Liver (tissue), 9 donors: Measurements from ENCODE around the gene TNS4. TPM values are rescaled to one million over a fixed set of nuclear protein-coding genes. Genes with fewer than 3 reads are reported as not detected.

Experiments used
- DNase-seq: peaks from one replicate; pipeline ENCODE4 v3.0.0-alpha.2; 2017; ENCODE audit warnings: low spot score
- H3K27ac ChIP-seq, 2 donors: one replicate each; pipeline ENCODE4 v1.7.0; 2013; ENCODE audit warnings: inconsistent platforms in 2 of 2, low read length in 2 of 2, control low read depth in 1 of 2, low read depth in 1 of 2, mild to moderate bottlenecking in 1 of 2
- H3K27me3 ChIP-seq, 4 donors: one replicate each; pipeline versions ENCODE4 v1.6.1 to v1.7.0; 2013; ENCODE audit warnings: low read length in 3 of 4, inconsistent platforms in 1 of 4, mild to moderate bottlenecking in 1 of 4, moderate library complexity in 1 of 4; ENCODE audit not compliant: control insufficient read depth in 4 of 4, insufficient read depth in 4 of 4
- H3K36me3 ChIP-seq, 4 donors: one replicate each; pipeline versions ENCODE4 v1.6.1 to v1.7.0; 2013; ENCODE audit warnings: low read length in 3 of 4, mild to moderate bottlenecking in 3 of 4, low read depth in 1 of 4, moderate library complexity in 1 of 4; ENCODE audit not compliant: control insufficient read depth in 4 of 4, insufficient read depth in 3 of 4
- H3K4me1 ChIP-seq, 4 donors: one replicate each; pipeline versions ENCODE4 v1.6.1 to v1.7.0; 2013; ENCODE audit warnings: low read length in 3 of 4, mild to moderate bottlenecking in 3 of 4, moderate library complexity in 1 of 4; ENCODE audit not compliant: control insufficient read depth in 4 of 4, insufficient read depth in 4 of 4
- H3K4me3 ChIP-seq, 3 donors: one replicate each; pipeline versions ENCODE4 v1.6.1 to v1.7.0; 2013; ENCODE audit warnings: low read length in 3 of 3, control low read depth in 1 of 3, low read depth in 1 of 3, mild to moderate bottlenecking in 1 of 3
- H3K9ac ChIP-seq, 2 donors: one replicate each; pipeline ENCODE4 v1.7.0; 2013; ENCODE audit warnings: low read length in 2 of 2, mild to moderate bottlenecking in 2 of 2, moderate library complexity in 2 of 2, control low read depth in 1 of 2, low read depth in 1 of 2
- H3K9me3 ChIP-seq, 4 donors: one replicate each; pipeline versions ENCODE4 v1.6.1 to v1.7.0; 2013; ENCODE audit warnings: low read length in 3 of 4; ENCODE audit not compliant: control insufficient read depth in 4 of 4
- ATF3 ChIP-seq: IDR thresholded peaks from 2 replicates; pipeline ENCODE4 v1.6.1; 2016; ENCODE audit warnings: antibody characterized with exemption
- CTCF ChIP-seq: fragments of 150-350 bp; IDR thresholded peaks from 2 replicates; pipeline ENCODE4 v1.5.1; 2017; ENCODE audit warnings: improper control_type of control experiment, low read depth, low read length; ENCODE audit not compliant: missing input control
- EGR1 ChIP-seq, 2 donors: IDR thresholded peaks; 2 replicates each; pipeline ENCODE4 v1.6.1; 2016 to 2018; ENCODE audit warnings: antibody characterized with exemption in 2 of 2, low read depth in 2 of 2
- FOXA2 ChIP-seq: IDR thresholded peaks from 2 replicates; pipeline ENCODE4 v1.6.1; 2016; ENCODE audit warnings: antibody characterized with exemption
- GABPA ChIP-seq, 2 donors: IDR thresholded peaks in 1 of 2; conservative IDR thresholded peaks in 1 of 2; 2 replicates each; pipeline ENCODE4 v1.6.1; 2016; ENCODE audit warnings: antibody characterized with exemption in 2 of 2, mild to moderate bottlenecking in 1 of 2, moderate library complexity in 1 of 2
- HNF4A ChIP-seq, 2 donors: conservative IDR thresholded peaks; 2 replicates each; pipeline ENCODE4 v1.6.1; 2016; ENCODE audit warnings: antibody characterized with exemption in 2 of 2, mild to moderate bottlenecking in 2 of 2
- HNF4G ChIP-seq: IDR thresholded peaks from 2 replicates; pipeline ENCODE4 v1.6.1; 2016; ENCODE audit warnings: antibody characterized with exemption
- JUND ChIP-seq, 2 donors: IDR thresholded peaks; 2 replicates each; pipeline ENCODE4 v1.6.1; 2016; ENCODE audit warnings: antibody characterized with exemption in 2 of 2
- NR2F2 ChIP-seq: IDR thresholded peaks from 2 replicates; pipeline ENCODE4 v1.6.1; 2016; ENCODE audit warnings: antibody characterized with exemption
- RXRA ChIP-seq, 2 donors: IDR thresholded peaks; 2 replicates each; pipeline ENCODE4 v1.6.1; 2017 to 2018; ENCODE audit warnings: antibody characterized with exemption in 2 of 2, mild to moderate bottlenecking in 1 of 2
- TAF1 ChIP-seq: conservative IDR thresholded peaks from 2 replicates; pipeline ENCODE4 v1.6.1; 2016; ENCODE audit warnings: antibody characterized with exemption, mild to moderate bottlenecking
- YY1 ChIP-seq: IDR thresholded peaks from 2 replicates; pipeline ENCODE4 v1.6.1; 2016; ENCODE audit warnings: antibody characterized with exemption, mild to moderate bottlenecking
- ZBTB33 ChIP-seq: IDR thresholded peaks from 2 replicates; pipeline ENCODE4 v1.6.1; 2016; ENCODE audit warnings: antibody characterized with exemption
- WGBS: extraction: QIAGEN DNeasy Blood & Tissue Kit; methylation state at CpG from one replicate; pipeline ENCODE4 v1.1.7; 2013; 5-methylcytosine and 5-hydroxymethylcytosine counted together
- polyA plus RNA-seq, 2 donors: library from polyadenylated mRNA; stranded (reverse) in 1 of 2; unstranded in 1 of 2; fragments of 200-250 nt in 1 of 2; fragments of >200 nt in 1 of 2; fragmentation: Nextera tagmentation in 1 of 2; extraction: Ambion mirVana in 1 of 2; gene quantifications; one replicate each; pipeline versions ENCODE4 v1.2.1 to v1.2.3, GENCODE V29; 2013 to 2015
- total RNA-seq, 2 donors: library from RNA; depleted of rRNA; stranded (reverse); fragments of >200 nt; gene quantifications; one replicate each; pipeline ENCODE4 v1.2.3, GENCODE V29; 2014
- TF ChIP-seq, protein P1 (sequence below): IDR thresholded peaks from 2 replicates; pipeline ENCODE4 v1.6.1; 2016; ENCODE audit warnings: antibody characterized with exemption
- TF ChIP-seq, protein P2 (sequence below): IDR thresholded peaks from 2 replicates; pipeline ENCODE4 v1.6.1; 2016; ENCODE audit warnings: antibody characterized with exemption, mild to moderate bottlenecking
- donor health status: healthy.
- donor health status: healthy.
- donor health status: healthy.
- donor health status: healthy.
- donor health status: healthy.

The TNS4 gene
- total and polyA plus RNA-seq, 4 donors: 0.08 TPM; not detected in 3

- Histone ChIP-seq H3K9me3 (no peaks in the 10 kb centered on the region), H3K9ac (no peak overlapping the region), H3K27me3 (no peaks in the 10 kb centered on the region), H3K27ac (peak overlapping the region; percentile 2 to 16), H3K36me3 (peaks cover 19 to 50% (median 39%) of the 10 kb centered on the region in 4 donors), H3K4me1 (peaks cover 8 to 94% (median 91%) of the 10 kb centered on the region in 4 donors), H3K4me3 (no peak overlapping the region)
- TF ChIP-seq ATF3: no peak
- TF ChIP-seq FOXA2: no peak
- TF ChIP-seq EGR1 (IDR thresholded peaks at IDR 0.05; ENCODE audit: low read depth in 2 of 2): no peak
- TF ChIP-seq CTCF: no peak
- TF ChIP-seq JUND (IDR thresholded peaks at IDR 0.05): no peak
- TF ChIP-seq HNF4A (conservative IDR thresholded peaks at IDR 0.05): no peak
- TF ChIP-seq, protein P1, sequence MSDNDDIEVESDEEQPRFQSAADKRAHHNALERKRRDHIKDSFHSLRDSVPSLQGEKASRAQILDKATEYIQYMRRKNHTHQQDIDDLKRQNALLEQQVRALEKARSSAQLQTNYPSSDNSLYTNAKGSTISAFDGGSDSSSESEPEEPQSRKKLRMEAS: no peak
- no peak for TF ChIP-seq HNF4G
- TF ChIP-seq, protein P2, sequence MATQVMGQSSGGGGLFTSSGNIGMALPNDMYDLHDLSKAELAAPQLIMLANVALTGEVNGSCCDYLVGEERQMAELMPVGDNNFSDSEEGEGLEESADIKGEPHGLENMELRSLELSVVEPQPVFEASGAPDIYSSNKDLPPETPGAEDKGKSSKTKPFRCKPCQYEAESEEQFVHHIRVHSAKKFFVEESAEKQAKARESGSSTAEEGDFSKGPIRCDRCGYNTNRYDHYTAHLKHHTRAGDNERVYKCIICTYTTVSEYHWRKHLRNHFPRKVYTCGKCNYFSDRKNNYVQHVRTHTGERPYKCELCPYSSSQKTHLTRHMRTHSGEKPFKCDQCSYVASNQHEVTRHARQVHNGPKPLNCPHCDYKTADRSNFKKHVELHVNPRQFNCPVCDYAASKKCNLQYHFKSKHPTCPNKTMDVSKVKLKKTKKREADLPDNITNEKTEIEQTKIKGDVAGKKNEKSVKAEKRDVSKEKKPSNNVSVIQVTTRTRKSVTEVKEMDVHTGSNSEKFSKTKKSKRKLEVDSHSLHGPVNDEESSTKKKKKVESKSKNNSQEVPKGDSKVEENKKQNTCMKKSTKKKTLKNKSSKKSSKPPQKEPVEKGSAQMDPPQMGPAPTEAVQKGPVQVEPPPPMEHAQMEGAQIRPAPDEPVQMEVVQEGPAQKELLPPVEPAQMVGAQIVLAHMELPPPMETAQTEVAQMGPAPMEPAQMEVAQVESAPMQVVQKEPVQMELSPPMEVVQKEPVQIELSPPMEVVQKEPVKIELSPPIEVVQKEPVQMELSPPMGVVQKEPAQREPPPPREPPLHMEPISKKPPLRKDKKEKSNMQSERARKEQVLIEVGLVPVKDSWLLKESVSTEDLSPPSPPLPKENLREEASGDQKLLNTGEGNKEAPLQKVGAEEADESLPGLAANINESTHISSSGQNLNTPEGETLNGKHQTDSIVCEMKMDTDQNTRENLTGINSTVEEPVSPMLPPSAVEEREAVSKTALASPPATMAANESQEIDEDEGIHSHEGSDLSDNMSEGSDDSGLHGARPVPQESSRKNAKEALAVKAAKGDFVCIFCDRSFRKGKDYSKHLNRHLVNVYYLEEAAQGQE: no peak
- TF ChIP-seq TAF1: no peak
- TF ChIP-seq RXRA (IDR thresholded peaks at IDR 0.05): no peak
- no peak for TF ChIP-seq YY1
- TF ChIP-seq GABPA (IDR thresholded peaks at IDR 0.05 in 1 of 2, conservative IDR thresholded peaks at IDR 0.05 in 1 of 2): no peak
- no peak for DNase-seq
- 90% methylated on average over 3 of the region's 3 CpGs for WGBS
These were observed 44.1 kb downstream of the TNS4 start for GRCh38 chr17:40457369-40457768.

GRCh38 chr17:40456396-40456951 is 44.9 kb downstream of the TNS4 start:
- Histone ChIP-seq H3K9ac (peak overlapping the region in 1 of 2 donors; percentile 1), H3K4me3 (no peak overlapping the region), H3K27ac (peak overlapping the region; percentile 16 to 52), H3K9me3 (no peaks in the 10 kb centered on the region), H3K27me3 (no peaks in the 10 kb centered on the region), H3K36me3 (peaks cover 19 to 55% (median 41%) of the 10 kb centered on the region in 4 donors), H3K4me1 (peaks cover 8 to 94% (median 93%) of the 10 kb centered on the region in 4 donors)
- no peak for DNase-seq
- 29% methylated on average over 16 of the region's 16 CpGs for WGBS
- TF ChIP-seq, protein P1: no peak
- peak; percentile 8 for TF ChIP-seq NR2F2
- TF ChIP-seq FOXA2: no peak
- peak in 1 of 2 donors; percentile 73 for TF ChIP-seq GABPA (IDR thresholded peaks at IDR 0.05 in 1 of 2, conservative IDR thresholded peaks at IDR 0.05 in 1 of 2)
- peak in 1 of 2 donors; percentile 0 for TF ChIP-seq JUND (IDR thresholded peaks at IDR 0.05)
- no peak for TF ChIP-seq HNF4A (conservative IDR thresholded peaks at IDR 0.05)
- no peak for TF ChIP-seq ZBTB33
